HuH-7 (cell line): ENCODE measurements around the gene CDC20.

Source experiments
- DNase-seq: peaks from one replicate; pipeline ENCODE4 v3.0.0; 2011; ENCODE audit warnings: low spot score

CDC20 gene

GRCh38 chr1:43329995-43330751 lies 28.6 kb upstream of the CDC20 start:
- DNase-seq = no peak

GRCh38 chr1:43331688-43332087 lies 27.1 kb upstream of the CDC20 start:
- DNase-seq = no peak

GRCh38 chr1:43334453-43335205 lies 24.2 kb upstream of the CDC20 start:
- DNase-seq = no peak

- DNase-seq = no peak
Measured at GRCh38 chr1:43337588-43337987, 21.2 kb upstream of the CDC20 start, which contains the start of gene MPL. Gene MPL, plus strand, starts transcription at chr1:43337818. Its CDS starts 31 bp downstream, at chr1:43337849.

- DNase-seq = no peak
Measured at GRCh38 chr1:43338001-43338400, 20.8 kb upstream of the CDC20 start.

- DNase-seq = no peak
Measured at GRCh38 chr1:43339584-43340232, 19.1 kb upstream of the CDC20 start.

- DNase-seq = peak; percentile 67
Measured at GRCh38 chr1:43340559-43340958, 18.2 kb upstream of the CDC20 start.

- DNase-seq = no peak
Measured at GRCh38 chr1:43344267-43344850, 14.4 kb upstream of the CDC20 start.

GRCh38 chr1:43345120-43345519 lies 13.7 kb upstream of the CDC20 start:
- no peak for DNase-seq

GRCh38 chr1:43346636-43347035 lies 12.1 kb upstream of the CDC20 start:
- DNase-seq = no peak

GRCh38 chr1:43348343-43348808 lies 10.4 kb upstream of the CDC20 start:
- DNase-seq = no peak

- peak; percentile 94 for DNase-seq
Measured at GRCh38 chr1:43348809-43349593, 9.8 kb upstream of the CDC20 start.

GRCh38 chr1:43349594-43350306 lies 9.0 kb upstream of the CDC20 start:
- no peak for DNase-seq

- DNase-seq = no peak
Measured at GRCh38 chr1:43350976-43351375, 7.8 kb upstream of the CDC20 start.

GRCh38 chr1:43351421-43352350 lies 7.1 kb upstream of the CDC20 start:
- DNase-seq = no peak

- DNase-seq = no peak
Measured at GRCh38 chr1:43352351-43352705, 6.5 kb upstream of the CDC20 start.

- DNase-seq = no peak
Measured at GRCh38 chr1:43352881-43353280, 5.9 kb upstream of the CDC20 start.

- DNase-seq = no peak
Measured at GRCh38 chr1:43354471-43354870, 4.3 kb upstream of the CDC20 start.

- DNase-seq = no peak
Measured at GRCh38 chr1:43354936-43355335, 3.8 kb upstream of the CDC20 start.

GRCh38 chr1:43357251-43357650 lies 1.5 kb upstream of the CDC20 start:
- DNase-seq = no peak
